ENCODE measurements around the gene PTPRN2.

PTPRN2 gene

DNA sequence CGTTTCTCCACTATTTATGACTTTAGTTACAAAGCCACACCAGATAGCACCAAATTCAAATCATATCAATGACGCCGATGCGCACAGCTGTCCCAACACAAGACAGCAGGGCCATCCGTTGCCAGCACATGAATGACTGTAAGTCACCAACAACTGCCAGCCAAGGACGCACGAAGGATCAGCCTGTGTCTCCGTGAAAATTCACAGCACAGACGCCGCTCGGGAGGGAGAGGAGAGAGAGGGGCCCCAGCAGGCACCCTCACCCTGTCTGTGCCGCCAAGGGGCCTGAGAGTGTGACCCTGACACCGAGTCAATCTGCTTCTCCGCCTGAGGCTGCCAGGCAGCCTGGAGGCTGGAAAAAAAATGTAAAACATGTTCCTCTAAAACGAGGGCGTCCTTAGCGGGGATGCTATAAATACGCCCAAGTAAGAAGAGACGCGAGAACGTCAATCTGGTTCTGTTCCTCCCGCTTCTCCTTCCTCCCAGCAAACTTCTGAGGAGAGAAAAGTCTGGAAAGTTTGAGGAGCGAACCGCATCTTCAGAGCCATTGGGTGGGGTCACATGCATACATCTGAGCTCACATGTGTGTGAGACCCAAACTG lies 111.2 kb downstream of the PTPRN2 start:
- ChIA-PET CTCF (no interaction called here), POLR2A (no interaction called here)
- no peak for DNase-seq (ENCODE audit: low read depth, low spot score)
- H3K4me3 ChIP-seq (ENCODE audit: low read depth, low read length), result no peak overlapping the region
- TF ChIP-seq, protein P1, sequence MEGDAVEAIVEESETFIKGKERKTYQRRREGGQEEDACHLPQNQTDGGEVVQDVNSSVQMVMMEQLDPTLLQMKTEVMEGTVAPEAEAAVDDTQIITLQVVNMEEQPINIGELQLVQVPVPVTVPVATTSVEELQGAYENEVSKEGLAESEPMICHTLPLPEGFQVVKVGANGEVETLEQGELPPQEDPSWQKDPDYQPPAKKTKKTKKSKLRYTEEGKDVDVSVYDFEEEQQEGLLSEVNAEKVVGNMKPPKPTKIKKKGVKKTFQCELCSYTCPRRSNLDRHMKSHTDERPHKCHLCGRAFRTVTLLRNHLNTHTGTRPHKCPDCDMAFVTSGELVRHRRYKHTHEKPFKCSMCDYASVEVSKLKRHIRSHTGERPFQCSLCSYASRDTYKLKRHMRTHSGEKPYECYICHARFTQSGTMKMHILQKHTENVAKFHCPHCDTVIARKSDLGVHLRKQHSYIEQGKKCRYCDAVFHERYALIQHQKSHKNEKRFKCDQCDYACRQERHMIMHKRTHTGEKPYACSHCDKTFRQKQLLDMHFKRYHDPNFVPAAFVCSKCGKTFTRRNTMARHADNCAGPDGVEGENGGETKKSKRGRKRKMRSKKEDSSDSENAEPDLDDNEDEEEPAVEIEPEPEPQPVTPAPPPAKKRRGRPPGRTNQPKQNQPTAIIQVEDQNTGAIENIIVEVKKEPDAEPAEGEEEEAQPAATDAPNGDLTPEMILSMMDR (IDR thresholded peaks at IDR 0.05; ENCODE audit: insufficient read depth, low read length, missing control alignments), result no peak

DNA sequence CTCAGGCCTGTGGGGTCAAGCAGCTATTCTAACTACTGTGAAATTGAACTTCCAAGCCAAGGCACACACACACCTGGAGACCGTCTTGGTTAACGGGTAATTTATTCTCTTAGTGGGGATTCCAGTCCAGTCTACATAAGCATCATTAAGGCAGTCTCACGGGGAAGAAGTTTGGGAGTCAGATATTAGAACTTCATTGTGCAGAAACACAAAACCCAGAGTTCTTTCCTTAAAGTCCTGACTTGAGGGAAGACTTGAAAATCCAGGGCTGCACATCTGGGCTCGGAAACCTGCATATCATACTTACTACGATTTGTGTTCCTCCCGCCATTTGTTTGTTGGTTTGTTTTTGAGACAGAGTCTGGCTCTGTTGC lies 112.0 kb downstream of the PTPRN2 start:
- no peak overlapping the region for H3K4me3 ChIP-seq (ENCODE audit: low read depth, low read length)
- ChIA-PET POLR2A (no interaction called here), CTCF (no interaction called here)
- no peak for DNase-seq (ENCODE audit: low read depth, low spot score)
- TF ChIP-seq, protein P1 (IDR thresholded peaks at IDR 0.05; ENCODE audit: insufficient read depth, low read length, missing control alignments), result no peak

DNA sequence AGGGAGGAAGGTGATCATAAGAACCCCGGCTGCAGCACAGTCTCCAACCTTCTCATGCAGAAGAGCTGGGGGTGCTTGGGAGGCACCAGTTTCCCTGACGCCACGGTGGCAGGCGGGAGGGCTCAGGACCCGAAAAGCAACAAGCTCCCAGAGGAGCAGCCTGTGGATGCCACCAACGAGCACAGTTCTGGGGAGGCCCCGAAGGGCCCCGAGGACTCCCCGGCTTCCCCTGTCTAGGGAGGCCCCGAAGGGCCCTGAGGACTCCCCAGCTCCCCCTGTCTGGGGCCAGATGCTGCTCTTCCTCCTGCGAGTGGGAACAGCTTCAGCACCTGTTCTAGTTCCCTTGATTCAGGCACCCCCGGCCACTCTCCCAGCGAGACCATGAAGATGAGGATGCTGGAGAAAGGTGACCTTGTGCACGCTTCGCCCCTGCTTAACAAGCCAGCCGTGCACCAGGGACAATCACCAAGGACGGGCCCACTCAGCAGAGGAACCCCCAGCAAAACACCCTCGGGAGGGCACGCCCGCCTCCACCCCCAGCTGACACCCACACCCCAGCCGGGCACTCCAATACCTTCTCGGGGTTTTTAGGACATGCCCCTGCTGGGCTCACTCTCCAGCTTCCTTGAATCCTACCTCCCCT lies 112.5 kb downstream of the PTPRN2 start:
- no peak overlapping the region for H3K4me3 ChIP-seq (ENCODE audit: low read depth, low read length)
- CTCF ChIA-PET, result no interaction called here
- POLR2A ChIA-PET, result no interaction called here
- no peak for DNase-seq (ENCODE audit: low read depth, low spot score)
- TF ChIP-seq, protein P1 (IDR thresholded peaks at IDR 0.05; ENCODE audit: insufficient read depth, low read length, missing control alignments), result no peak

DNA sequence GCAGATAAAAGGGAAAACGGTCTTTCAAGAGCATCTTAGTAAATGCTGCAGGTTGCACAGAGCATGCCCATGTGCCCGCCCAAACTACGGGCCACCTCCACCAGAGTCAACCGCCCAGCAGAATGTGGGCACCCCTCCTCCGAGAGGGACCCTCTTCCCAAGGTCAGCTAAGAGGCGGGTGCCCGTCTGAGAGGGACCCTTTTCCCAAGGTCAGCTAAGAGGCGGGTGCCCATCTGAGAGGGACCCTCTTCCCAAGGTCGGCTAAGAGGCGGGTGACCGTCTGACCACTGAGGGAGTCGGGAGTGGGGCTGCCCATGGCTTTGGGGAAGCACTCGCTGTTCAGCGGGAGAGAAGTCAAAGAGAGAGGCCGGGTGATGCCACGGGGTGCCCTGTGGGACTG lies 113.1 kb downstream of the PTPRN2 start:
- ChIA-PET CTCF (no interaction called here), POLR2A (no interaction called here)
- H3K4me3 ChIP-seq (ENCODE audit: low read depth, low read length), result no peak overlapping the region
- TF ChIP-seq, protein P1 (IDR thresholded peaks at IDR 0.05; ENCODE audit: insufficient read depth, low read length, missing control alignments), result no peak
- DNase-seq (ENCODE audit: low read depth, low spot score), result no peak

DNA sequence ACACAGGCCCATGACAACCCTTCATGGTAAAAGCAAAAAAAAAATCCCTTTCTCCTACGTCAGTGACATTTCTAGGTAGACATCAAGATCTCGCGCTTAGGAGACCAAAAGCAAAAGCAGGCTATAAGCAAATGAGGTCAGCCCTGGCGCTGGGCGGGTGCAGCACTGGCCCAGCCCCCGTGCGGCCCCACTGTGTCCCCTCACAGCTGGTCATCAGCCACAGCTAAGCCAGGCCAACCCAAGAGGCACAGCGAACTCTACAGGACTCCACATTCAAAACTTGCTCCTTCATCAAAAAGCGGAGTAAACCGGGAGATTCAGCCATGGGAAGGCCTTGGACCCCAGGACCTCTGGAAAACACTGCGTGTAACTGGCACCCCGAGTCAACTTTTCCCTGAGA lies 113.7 kb downstream of the PTPRN2 start:
- TF ChIP-seq, protein P1 (IDR thresholded peaks at IDR 0.05; ENCODE audit: insufficient read depth, low read length, missing control alignments), result no peak
- ChIA-PET POLR2A (no interaction called here), CTCF (no interaction called here)
- DNase-seq (ENCODE audit: low read depth, low spot score), result no peak
- no peak overlapping the region for H3K4me3 ChIP-seq (ENCODE audit: low read depth, low read length)

DNA sequence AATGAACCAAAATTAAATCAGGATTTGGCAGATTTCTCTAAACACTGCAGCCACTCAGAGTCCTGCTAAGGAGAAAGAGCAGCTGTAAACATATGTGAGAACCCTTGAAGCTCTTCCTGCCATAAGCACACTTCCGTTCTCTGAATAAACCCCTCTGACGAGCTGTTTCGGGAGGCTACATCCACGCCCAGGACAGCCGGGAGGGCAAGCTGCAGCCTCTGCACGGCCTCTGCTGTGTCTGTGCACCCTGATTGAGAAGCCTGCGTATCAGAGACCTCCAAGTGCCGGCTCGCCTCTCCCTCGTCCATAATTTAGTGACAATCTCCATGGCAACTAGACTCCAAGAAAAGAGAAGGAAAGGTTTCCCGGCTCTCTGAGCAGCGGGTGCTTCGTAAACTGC lies 114.4 kb downstream of the PTPRN2 start:
- POLR2A ChIA-PET, result no interaction called here
- TF ChIP-seq, protein P1 (IDR thresholded peaks at IDR 0.05; ENCODE audit: insufficient read depth, low read length, missing control alignments), result no peak
- no peak overlapping the region for H3K4me3 ChIP-seq (ENCODE audit: low read depth, low read length)
- CTCF ChIA-PET, result no interaction called here
- DNase-seq (ENCODE audit: low read depth, low spot score), result no peak

Measured in AG04449 (cell line).